Renal cortex interstitium (tissue), 11 donors: ENCODE results near the gene ANK3. TPM values are rescaled to one million over a fixed set of nuclear protein-coding genes. Genes with fewer than 3 reads are reported as not detected.
"Not testable (repeated sequence)": the region's sequence is repeated elsewhere in the genome, so short reads cannot be mapped to it uniquely, and the experiment has no call there.

Experiments used
- DNase-seq, 11 donors: peaks; one replicate each; pipeline ENCODE4 v3.0.0-alpha.2; 2013; ENCODE audit warnings: low read depth in 9 of 11, low spot score in 4 of 11; ENCODE audit errors: extremely low read depth in 1 of 11
- polyA plus RNA-seq, 3 donors: library from polyadenylated mRNA; unstranded; fragments of 120-200 nt; gene quantifications; one replicate each; pipeline ENCODE4 v1.2.1, GENCODE V29; 2013; ENCODE audit not compliant: insufficient read length in 3 of 3

The ANK3 gene
- polyA plus RNA-seq, 3 donors: 135 to 178 (median 163) TPM

- DNase-seq: no peak
These were observed 90.3 kb downstream of the ANK3 start for GRCh38 chr10:60299390-60299778.

DNA sequence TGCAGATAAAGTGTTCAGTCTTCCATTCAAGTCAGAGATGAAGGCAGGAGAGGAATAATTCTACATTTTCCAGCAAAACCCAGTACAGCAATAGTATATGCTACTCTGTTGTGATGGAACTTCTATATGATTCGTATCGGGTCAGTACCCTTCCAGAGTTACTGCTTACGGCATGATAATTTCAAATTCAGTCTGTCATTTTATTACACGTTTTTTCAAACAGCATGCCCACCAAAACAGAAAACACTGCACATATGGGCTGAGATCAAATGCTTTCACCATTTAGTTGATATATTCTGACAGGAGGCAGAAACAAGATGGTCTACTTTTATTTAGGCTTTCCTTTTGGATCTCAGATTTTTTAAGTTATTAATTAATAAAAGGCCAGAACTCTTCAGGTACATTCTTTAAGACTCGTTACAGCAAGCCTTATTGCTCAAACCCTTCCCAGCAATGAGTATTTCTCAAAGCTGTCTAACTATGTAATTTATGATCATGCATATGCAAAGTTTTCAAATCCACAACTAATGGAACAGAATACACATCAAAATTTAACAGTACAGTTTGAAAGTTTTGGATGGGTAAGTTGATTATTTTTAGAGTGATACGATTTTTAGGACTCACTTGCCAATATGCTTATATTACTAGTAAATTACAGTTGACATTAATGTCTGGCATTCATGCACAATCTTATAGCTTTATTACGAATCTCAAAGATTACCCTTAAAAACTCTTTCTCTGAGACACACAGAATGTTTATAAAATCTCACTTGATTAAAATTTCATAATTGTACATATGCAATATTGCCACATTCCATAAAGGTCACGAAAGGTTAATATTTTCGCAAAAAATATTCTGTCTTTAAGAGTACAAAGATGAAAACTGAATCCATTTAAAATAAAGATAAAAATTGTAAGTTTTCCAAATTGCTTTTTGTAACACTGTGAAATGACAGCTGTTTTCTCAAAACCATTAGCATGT is 91.0 kb downstream of the ANK3 start:
- no peak for DNase-seq

GRCh38 chr10:60296073-60296472 is 93.6 kb downstream of the ANK3 start:
- DNase-seq: no peak

DNA sequence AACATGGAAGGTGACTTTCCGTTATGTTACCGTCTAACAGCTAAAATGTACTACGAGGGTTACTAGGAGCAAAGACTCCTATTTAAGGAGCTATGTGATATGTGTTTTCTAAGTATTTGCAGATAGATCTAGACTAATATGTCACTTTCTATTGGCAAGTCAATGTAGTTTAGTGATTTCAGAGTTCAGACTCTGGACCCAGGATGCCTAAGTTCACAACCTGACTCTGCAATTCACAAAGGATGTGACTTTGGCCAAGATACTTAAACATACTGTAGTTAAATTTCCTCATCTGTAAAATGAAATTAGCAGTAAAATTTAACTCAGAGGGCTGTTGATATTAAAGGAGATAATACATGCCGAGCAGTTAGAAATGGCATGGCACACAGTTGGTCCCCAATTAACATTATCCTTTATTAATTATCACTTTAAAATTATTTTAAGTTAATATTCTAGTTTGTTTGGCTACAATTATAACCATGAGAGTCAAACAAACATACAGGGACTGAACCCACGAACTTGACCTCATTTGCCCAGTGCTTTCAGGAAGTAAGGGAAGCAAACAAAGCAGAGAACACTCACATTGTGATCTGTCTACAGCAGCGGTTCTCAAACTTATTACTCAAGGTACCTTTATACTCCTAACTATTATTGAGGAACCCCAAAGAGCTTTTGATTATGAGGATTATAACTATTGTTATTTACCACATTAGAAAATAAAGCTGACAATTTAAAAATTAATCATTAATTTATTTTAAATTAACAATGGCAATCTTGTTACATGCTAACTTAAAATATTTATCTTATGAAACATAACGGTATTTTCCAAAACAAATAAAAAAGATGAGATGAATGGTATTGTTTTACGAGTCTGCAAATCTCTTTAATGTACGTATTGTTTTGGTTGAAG is 94.4 kb downstream of the ANK3 start:
- no peak for DNase-seq

DNA sequence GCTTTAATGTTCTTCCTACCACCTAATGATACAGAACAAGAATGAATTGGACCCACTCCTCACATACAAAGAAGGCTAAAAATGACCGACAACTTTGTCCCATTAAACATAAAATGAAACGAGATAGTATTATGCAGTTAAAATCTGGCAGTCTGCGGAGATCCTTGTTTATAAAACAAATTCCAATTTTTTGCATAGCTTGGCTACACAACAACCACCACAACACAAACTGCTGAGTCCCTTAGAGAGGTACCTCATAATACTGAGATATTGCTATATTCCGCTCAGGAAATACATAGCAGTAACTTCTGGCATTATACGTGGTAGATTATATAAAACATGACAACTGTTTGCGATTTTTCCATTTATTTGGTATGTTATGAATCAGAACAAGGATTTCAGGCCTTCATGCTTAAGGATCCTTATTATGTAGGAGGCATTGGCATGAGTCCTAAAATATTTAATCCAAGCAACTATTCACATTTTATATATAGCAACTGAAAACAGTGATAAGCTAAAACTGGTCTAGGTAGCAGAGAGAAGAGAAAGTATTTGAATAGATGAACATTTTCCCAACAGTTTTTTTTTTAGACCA is 96.0 kb downstream of the ANK3 start:
- no peak for DNase-seq

DNA sequence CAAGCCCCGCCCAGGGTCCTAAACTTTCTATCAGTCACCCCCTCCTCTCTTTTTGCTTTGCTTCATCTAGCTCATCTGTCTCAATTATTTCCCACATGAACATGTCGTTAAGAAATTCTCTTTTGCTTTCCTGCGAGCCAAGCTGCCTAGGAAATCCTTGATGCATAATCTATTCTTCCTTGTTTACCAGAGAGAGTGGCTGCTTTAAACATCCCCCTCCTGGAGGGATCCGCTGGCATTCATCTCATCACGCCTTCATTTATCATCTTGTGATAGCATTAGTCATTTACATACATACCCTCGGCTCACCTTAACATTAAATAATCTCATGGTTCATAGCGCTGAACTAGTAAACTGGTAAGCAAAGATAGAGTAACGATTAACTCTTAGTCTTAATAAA is 96.7 kb downstream of the ANK3 start:
- no peak for DNase-seq

- not testable (repeated sequence) for DNase-seq
These were observed 97.1 kb downstream of the ANK3 start for GRCh38 chr10:60292536-60292935.

- DNase-seq: no peak
These were observed 98.2 kb downstream of the ANK3 start for GRCh38 chr10:60291344-60291930.

- no peak for DNase-seq
These were observed 99.1 kb downstream of the ANK3 start for GRCh38 chr10:60290558-60290957.

- no peak for DNase-seq
These were observed 99.9 kb downstream of the ANK3 start for GRCh38 chr10:60289800-60290199.

DNA sequence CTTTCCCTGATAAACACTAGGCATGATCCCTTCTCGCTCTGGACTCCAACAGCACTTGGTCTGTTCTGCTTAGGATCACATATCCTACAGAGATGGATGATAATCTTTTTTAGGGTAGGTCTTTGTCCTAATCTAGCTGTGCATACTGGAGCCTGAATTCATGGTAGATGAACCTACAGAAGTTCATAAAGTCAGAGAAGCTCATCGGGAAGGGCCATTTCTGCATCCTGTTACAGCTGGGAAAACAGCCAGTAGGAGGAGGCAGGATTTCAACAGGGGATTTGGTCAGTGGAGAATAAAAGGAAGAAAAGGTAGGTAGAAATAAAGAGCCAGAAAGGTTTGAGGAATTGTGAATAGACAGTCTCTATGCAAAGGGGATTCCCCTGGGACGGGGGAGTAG is 101.4 kb downstream of the ANK3 start:
- no peak for DNase-seq

DNA sequence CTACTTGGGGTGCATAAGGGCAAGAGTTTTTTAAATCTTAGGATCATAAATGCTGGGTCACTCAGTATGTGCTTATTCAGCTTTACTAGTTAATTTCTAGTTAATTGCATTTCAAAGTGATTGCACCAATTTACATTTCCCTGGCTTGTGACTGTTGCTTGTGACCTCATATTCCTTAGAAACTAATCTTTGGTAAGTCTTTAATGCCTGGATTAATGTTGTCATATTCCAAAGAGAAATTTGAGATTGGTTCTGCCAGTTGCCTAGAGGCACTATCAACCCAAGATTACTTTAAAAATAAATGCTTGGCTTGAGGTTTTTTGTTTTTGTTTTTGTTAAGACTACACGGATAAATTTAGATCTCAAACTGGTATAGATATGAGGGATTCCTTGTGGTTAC is 103.1 kb downstream of the ANK3 start:
- DNase-seq: no peak

DNA sequence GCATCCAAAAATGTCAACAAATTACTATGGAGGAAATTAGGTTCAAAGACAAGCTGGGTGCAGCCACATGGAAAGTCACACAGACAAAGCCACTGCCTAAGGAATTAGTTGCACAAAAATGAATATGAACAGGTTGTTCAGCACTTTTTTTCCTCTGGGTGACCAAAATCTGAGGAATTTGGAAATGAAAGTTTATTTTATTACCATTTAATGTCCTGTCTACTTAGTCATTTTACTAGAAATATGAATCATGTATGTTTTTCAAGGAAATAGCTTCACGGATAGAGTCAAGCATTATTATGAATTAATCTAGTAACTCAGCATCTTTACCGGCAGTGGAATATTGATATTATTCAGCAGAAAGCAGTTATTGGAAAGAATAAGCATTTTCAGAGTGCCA is 106.3 kb downstream of the ANK3 start:
- DNase-seq: no peak

DNA sequence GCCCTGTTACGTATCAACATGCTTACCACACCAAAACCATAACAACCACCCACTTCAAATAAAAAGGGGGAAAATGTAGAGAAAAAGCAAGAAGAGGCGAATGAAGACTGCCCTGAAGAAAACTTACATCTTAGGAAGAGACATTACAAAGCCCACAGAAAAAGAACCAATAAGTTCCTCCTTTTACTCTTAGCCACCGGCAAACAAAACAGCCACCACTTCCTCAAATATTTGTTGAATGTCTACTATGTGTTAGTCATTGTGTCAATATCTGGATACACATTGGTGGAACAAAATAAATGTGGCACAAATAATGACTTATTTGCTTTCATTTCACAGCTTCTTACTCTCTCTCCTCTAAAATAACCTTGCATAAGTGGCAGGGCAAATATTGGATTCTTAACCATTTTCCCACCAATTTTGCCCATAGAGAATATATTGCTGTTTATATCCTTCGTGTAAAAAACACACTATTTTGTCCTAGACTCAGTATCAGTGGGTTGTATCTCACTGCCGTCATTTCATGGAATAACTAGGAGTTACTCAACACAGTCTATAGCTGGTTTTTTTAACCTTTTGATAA is 106.8 kb downstream of the ANK3 start:
- no peak for DNase-seq

DNA sequence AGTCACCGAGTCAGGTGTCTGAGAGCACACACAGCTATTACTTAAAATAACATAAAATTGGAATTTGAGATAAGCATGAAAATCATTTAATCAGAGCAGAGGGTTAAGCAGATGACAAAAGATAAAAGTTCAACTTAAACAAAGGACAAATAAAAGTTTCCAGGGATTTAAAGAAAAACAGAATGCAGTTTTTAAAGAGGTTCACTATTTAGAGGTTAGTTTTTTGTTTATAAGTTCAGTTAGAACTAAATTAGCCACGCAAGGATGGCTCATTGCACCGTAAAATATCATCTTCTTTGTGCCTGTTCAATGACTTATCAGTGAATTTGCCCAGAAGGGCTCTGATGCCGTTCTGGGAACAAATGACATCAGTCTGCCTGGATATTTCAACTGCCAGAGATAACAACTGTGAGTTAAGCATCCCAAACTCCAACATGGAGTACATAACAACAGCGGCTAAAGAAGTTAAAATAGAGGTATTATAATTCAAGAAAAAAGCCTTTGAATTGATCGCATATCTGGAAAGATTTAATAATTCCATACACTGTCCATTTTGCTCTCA is 107.8 kb downstream of the ANK3 start:
- DNase-seq: no peak

DNA sequence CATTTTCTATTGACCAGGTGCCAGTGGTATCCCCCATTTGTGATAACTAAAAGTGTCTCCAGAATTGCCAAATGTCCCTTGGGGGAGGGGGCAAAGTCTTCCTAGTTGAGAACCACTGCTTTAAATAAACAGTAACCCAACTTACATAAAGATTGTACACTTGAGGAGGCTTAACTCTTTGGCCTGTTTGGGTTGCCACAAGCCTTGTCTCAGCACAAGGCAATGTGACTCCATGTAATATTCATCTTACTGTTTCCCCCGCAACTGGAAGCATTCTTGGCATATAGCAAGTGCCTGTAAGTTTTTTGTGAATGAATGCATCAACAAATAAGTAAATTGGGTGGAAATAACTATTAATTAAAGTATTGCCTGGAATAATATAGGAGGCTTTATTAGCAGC is 108.3 kb downstream of the ANK3 start:
- DNase-seq: no peak

DNA sequence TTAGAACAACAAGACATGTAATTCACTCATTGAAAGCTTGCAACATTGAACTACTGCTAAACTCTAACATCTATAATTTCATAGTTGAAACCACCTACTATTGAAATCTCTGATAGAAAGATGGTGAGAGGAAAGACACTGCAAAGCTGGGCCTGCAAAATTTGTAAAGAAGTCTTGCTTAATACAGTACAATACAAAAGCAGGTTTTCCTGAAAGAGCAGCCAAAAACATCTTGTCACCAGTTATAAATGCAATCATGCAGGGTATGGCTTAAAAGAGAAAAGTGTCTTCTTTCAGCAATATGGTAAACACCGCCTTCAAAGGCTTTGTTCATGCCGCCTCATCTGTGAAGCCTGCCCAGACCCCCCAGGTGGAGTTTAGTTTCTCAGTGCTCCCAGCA is 109.2 kb downstream of the ANK3 start:
- DNase-seq: no peak

- DNase-seq: no peak
These were observed 112.0 kb downstream of the ANK3 start for GRCh38 chr10:60277656-60278055.

GRCh38 chr10:60276232-60276631 is 113.4 kb downstream of the ANK3 start:
- no peak for DNase-seq
